ENCODE measurements around the gene TLE1.

Gene TLE1

DNA sequence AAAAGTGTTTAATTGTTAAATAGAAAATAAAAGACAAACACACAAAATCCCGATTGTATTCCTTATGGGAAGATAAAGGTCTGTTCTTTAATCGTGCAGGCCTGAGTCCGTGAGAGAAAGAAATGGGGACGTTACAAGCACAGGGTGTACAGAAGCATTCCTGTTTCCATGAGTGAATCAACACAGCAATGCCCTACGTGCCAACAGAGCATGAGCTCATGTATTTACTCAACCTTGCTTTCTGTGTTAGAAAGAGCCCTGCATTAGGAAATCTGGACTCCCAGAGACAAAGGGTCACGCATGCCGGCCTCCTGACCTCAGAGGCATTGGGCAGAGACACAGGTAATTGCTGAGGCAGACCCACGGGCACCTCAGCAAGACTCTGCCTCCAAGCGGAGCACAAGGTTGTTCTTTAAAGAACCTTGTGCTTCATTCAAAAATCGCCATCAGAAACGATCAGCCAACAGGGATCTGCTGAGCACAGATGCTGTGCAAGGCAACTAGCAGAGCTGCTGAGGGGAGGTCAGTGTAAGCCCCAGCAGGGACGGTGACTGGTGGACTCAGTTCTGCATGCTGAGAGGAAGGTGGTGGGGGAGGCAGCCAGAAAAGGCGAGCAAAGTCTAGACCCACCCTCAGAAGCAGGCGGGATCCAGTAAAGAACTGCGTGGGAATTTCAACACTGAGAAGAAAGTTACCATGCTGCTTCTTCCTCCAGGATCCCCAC lies 101.0 kb downstream of the TLE1 start:
- no peak overlapping the region for H3K4me3 ChIP-seq (ENCODE audit: control insufficient read depth in 1 of 7, extremely low read depth in 1 of 7, insufficient read depth in 4 of 7, low read depth in 2 of 7, low read length in 6 of 7)
- no peak for DNase-seq
- peaks cover 0 to 12% (median 9%) of the 10 kb centered on the region in 4 experiments for H3K4me1 ChIP-seq (ENCODE audit: control extremely low read depth in 1 of 4, control insufficient read depth in 4 of 4, insufficient read depth in 4 of 4, low read length in 3 of 4)
- no peaks in the 10 kb centered on the region for H3K9me3 ChIP-seq (ENCODE audit: control extremely low read depth in 1 of 5, control insufficient read depth in 4 of 5, insufficient read depth in 2 of 5, low read depth in 1 of 5, low read length in 4 of 5)
- no peak overlapping the region for H3K27ac ChIP-seq (ENCODE audit: insufficient read depth in 1 of 2, low read depth in 1 of 2, low read length in 2 of 2, poor library complexity in 1 of 2, severe bottlenecking in 2 of 2)
- POLR2A ChIA-PET = no interaction called here
- H3K36me3 ChIP-seq (ENCODE audit: control insufficient read depth in 4 of 4, insufficient read depth in 4 of 4, low read length in 3 of 4) = no peaks in the 10 kb centered on the region
- CTCF ChIA-PET = no interaction called here
- H3K27me3 ChIP-seq (replicated peaks in 2 of 5; ENCODE audit: control insufficient read depth in 4 of 5, insufficient read depth in 5 of 5, low read length in 4 of 5) = no peaks in the 10 kb centered on the region
- WGBS (ENCODE audit: insufficient coverage) = 98% methylated on average over 12 of the region's 15 CpGs

DNA sequence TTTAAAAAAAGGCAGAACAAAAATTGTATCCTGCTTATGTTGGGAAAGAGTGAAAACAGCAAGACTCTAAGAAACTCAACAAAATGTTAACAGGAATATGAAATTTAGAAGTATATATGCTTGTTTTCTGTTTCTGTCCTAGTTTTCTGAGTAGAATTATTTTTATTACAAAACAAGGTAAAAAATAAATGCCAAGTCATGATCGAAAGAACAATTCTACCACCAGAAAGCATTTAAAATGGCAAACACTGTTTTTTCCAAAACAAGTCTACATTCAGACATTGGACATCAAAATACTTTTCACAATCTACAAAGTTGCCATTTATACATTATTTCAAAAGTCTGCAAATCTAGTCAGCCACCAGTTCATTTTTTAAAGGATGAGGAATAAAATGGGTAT lies 102.6 kb downstream of the TLE1 start:
- Histone ChIP-seq H3K9me3 (ENCODE audit: control extremely low read depth in 1 of 5, control insufficient read depth in 4 of 5, insufficient read depth in 2 of 5, low read depth in 1 of 5, low read length in 4 of 5) (no peaks in the 10 kb centered on the region), H3K27ac (ENCODE audit: insufficient read depth in 1 of 2, low read depth in 1 of 2, low read length in 2 of 2, poor library complexity in 1 of 2, severe bottlenecking in 2 of 2) (no peak overlapping the region), H3K36me3 (ENCODE audit: control insufficient read depth in 4 of 4, insufficient read depth in 4 of 4, low read length in 3 of 4) (no peaks in the 10 kb centered on the region), H3K4me1 (ENCODE audit: control extremely low read depth in 1 of 4, control insufficient read depth in 4 of 4, insufficient read depth in 4 of 4, low read length in 3 of 4) (no peaks in the 10 kb centered on the region), H3K4me3 (ENCODE audit: control insufficient read depth in 1 of 7, extremely low read depth in 1 of 7, insufficient read depth in 4 of 7, low read depth in 2 of 7, low read length in 6 of 7) (no peak overlapping the region), H3K27me3 (replicated peaks in 2 of 5; ENCODE audit: control insufficient read depth in 4 of 5, insufficient read depth in 5 of 5, low read length in 4 of 5) (no peaks in the 10 kb centered on the region)
- no peak for DNase-seq
- WGBS (ENCODE audit: insufficient coverage) = no CpG with 5 or more reads among the region's 1 CpG
- CTCF ChIA-PET = no interaction called here
- POLR2A ChIA-PET = no interaction called here

DNA sequence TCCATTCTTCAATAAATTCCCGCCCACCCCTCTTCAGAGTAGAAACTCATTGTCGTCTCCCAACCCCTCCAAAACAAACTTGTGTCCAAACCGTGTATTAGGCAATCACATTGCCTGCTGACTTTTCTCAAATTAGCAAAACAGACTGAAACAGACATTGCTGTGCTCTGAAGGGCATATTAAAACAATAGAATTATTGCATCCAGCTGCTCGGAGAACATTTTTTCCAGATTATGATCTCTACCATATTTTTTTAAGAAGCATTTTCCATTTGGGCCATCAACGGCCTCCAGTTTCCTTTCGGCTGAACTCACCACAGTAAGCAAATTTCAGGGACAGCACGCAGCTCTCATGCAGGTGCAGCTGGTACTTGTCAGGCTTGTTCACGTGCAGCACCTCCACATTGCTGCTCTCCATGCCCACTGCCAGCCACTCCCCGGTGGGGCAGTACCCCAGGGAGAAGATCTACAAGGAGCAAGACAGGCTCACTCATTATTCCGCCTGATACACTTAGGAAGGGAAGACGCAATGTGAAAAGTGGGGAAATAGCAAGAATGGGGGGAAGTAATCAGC lies 104.1 kb downstream of the TLE1 start:
- no peak overlapping the region for H3K4me3 ChIP-seq (ENCODE audit: control insufficient read depth in 1 of 7, extremely low read depth in 1 of 7, insufficient read depth in 4 of 7, low read depth in 2 of 7, low read length in 6 of 7)
- H3K36me3 ChIP-seq (ENCODE audit: control insufficient read depth in 4 of 4, insufficient read depth in 4 of 4, low read length in 3 of 4) = no peaks in the 10 kb centered on the region
- POLR2A ChIA-PET = no interaction called here
- CTCF ChIA-PET = no interaction called here
- no peaks in the 10 kb centered on the region for H3K27me3 ChIP-seq (replicated peaks in 2 of 5; ENCODE audit: control insufficient read depth in 4 of 5, insufficient read depth in 5 of 5, low read length in 4 of 5)
- 100% methylated on average over 10 of the region's 11 CpGs for WGBS (ENCODE audit: insufficient coverage)
- DNase-seq = no peak
- H3K27ac ChIP-seq (ENCODE audit: insufficient read depth in 1 of 2, low read depth in 1 of 2, low read length in 2 of 2, poor library complexity in 1 of 2, severe bottlenecking in 2 of 2) = no peak overlapping the region
- H3K4me1 ChIP-seq (ENCODE audit: control extremely low read depth in 1 of 4, control insufficient read depth in 4 of 4, insufficient read depth in 4 of 4, low read length in 3 of 4) = no peaks in the 10 kb centered on the region
- no peaks in the 10 kb centered on the region for H3K9me3 ChIP-seq (ENCODE audit: control extremely low read depth in 1 of 5, control insufficient read depth in 4 of 5, insufficient read depth in 2 of 5, low read depth in 1 of 5, low read length in 4 of 5)

DNA sequence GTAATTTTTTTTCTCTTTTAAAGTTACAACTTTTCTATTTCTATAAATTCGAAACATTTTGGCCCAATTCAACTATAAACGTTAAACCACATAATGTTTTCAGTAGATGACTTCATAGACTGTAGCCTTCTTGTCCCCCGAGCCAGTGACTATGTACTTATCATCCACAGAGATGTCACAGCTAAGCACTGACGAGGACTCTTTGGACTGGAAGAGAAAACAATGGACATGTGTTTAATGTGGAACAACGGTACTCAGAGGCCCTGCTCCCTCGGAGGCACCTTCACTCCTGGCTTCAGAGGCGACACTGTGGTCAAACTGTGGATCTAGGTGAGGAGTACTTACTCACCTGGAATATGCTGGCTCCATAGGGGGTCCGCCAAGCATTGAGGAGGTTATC lies 105.2 kb downstream of the TLE1 start:
- no peaks in the 10 kb centered on the region for H3K9me3 ChIP-seq (ENCODE audit: control extremely low read depth in 1 of 5, control insufficient read depth in 4 of 5, insufficient read depth in 2 of 5, low read depth in 1 of 5, low read length in 4 of 5)
- 93% methylated on average over 6 of the region's 8 CpGs for WGBS (ENCODE audit: insufficient coverage)
- CTCF ChIA-PET = no interaction called here
- DNase-seq = no peak
- no peaks in the 10 kb centered on the region for H3K27me3 ChIP-seq (replicated peaks in 2 of 5; ENCODE audit: control insufficient read depth in 4 of 5, insufficient read depth in 5 of 5, low read length in 4 of 5)
- no peak overlapping the region for H3K4me3 ChIP-seq (ENCODE audit: control insufficient read depth in 1 of 7, extremely low read depth in 1 of 7, insufficient read depth in 4 of 7, low read depth in 2 of 7, low read length in 6 of 7)
- H3K36me3 ChIP-seq (ENCODE audit: control insufficient read depth in 4 of 4, insufficient read depth in 4 of 4, low read length in 3 of 4) = no peaks in the 10 kb centered on the region
- POLR2A ChIA-PET = no interaction called here
- H3K27ac ChIP-seq (ENCODE audit: insufficient read depth in 1 of 2, low read depth in 1 of 2, low read length in 2 of 2, poor library complexity in 1 of 2, severe bottlenecking in 2 of 2) = no peak overlapping the region
- no peaks in the 10 kb centered on the region for H3K4me1 ChIP-seq (ENCODE audit: control extremely low read depth in 1 of 4, control insufficient read depth in 4 of 4, insufficient read depth in 4 of 4, low read length in 3 of 4)

DNA sequence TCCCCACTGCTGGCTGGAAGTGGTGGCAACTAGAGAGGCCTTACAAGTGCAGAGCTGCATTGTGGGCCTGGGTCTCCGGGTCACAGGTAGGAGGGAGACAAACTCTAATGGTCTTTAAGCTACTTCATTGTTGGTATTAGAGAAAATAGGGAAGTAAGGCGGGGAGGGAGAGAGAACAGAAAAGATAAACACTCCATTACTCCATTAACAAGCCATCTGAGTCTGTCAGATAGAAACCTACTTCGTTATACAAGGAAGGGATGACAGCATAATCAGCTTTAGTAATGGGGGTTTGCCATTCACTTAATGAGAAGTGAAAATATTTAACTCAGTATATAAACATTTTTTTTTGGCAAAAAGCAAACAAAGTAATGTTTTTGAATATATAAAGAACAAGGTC lies 107.4 kb downstream of the TLE1 start:
- H3K9me3 ChIP-seq (ENCODE audit: control extremely low read depth in 1 of 5, control insufficient read depth in 4 of 5, insufficient read depth in 2 of 5, low read depth in 1 of 5, low read length in 4 of 5) = no peaks in the 10 kb centered on the region
- peak in 2 of 3 donors; percentile 35 to 67 for DNase-seq
- no peak overlapping the region for H3K27ac ChIP-seq (ENCODE audit: insufficient read depth in 1 of 2, low read depth in 1 of 2, low read length in 2 of 2, poor library complexity in 1 of 2, severe bottlenecking in 2 of 2)
- H3K27me3 ChIP-seq (replicated peaks in 2 of 5; ENCODE audit: control insufficient read depth in 4 of 5, insufficient read depth in 5 of 5, low read length in 4 of 5) = no peaks in the 10 kb centered on the region
- no peak overlapping the region for H3K4me3 ChIP-seq (ENCODE audit: control insufficient read depth in 1 of 7, extremely low read depth in 1 of 7, insufficient read depth in 4 of 7, low read depth in 2 of 7, low read length in 6 of 7)
- ChIA-PET POLR2A (no interaction called here), CTCF (interaction anchor here (0.9 to 1.8 kb wide), 2 partner anchors 12 to 80 kb away, joined by 3 to 8 read pairs; no protein-coding TSS in a partner anchor)
- no peaks in the 10 kb centered on the region for H3K4me1 ChIP-seq (ENCODE audit: control extremely low read depth in 1 of 4, control insufficient read depth in 4 of 4, insufficient read depth in 4 of 4, low read length in 3 of 4)
- WGBS (ENCODE audit: insufficient coverage) = no CpG with 5 or more reads among the region's 3 CpGs
- no peaks in the 10 kb centered on the region for H3K36me3 ChIP-seq (ENCODE audit: control insufficient read depth in 4 of 4, insufficient read depth in 4 of 4, low read length in 3 of 4)

DNA sequence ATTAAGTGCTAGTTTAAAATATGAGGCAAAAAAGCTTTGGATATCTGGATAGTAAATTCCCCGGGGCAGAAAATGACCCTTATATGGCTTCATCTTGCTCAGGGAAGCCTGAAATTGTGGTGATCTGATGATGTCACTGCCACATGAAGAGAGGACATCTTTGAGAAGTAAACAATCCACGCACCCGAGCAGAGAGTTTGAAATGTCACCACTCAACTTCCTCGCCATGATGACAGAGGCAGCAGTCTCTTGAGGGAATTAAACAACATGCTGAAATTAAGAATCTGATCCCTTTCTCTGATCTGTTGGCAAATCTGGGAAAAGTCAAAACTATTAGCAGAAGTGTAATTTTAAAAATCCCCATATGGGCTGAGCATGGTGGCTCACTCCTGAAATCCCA lies 110.0 kb downstream of the TLE1 start:
- Histone ChIP-seq H3K4me3 (ENCODE audit: control insufficient read depth in 1 of 7, extremely low read depth in 1 of 7, insufficient read depth in 4 of 7, low read depth in 2 of 7, low read length in 6 of 7) (no peak overlapping the region), H3K9me3 (ENCODE audit: control extremely low read depth in 1 of 5, control insufficient read depth in 4 of 5, insufficient read depth in 2 of 5, low read depth in 1 of 5, low read length in 4 of 5) (no peaks in the 10 kb centered on the region), H3K36me3 (ENCODE audit: control insufficient read depth in 4 of 4, insufficient read depth in 4 of 4, low read length in 3 of 4) (no peaks in the 10 kb centered on the region), H3K4me1 (ENCODE audit: control extremely low read depth in 1 of 4, control insufficient read depth in 4 of 4, insufficient read depth in 4 of 4, low read length in 3 of 4) (peaks cover 0 to 7% (median 1%) of the 10 kb centered on the region in 4 experiments), H3K27ac (ENCODE audit: insufficient read depth in 1 of 2, low read depth in 1 of 2, low read length in 2 of 2, poor library complexity in 1 of 2, severe bottlenecking in 2 of 2) (no peak overlapping the region), H3K27me3 (replicated peaks in 2 of 5; ENCODE audit: control insufficient read depth in 4 of 5, insufficient read depth in 5 of 5, low read length in 4 of 5) (no peaks in the 10 kb centered on the region)
- ChIA-PET CTCF (interaction anchor here (0.5 kb wide), 1 partner anchor 38 kb away, joined by 3 read pairs; no protein-coding TSS in a partner anchor), POLR2A (no interaction called here)
- no peak for DNase-seq
- 93% methylated on average over 4 of the region's 4 CpGs for WGBS (ENCODE audit: insufficient coverage)

DNA sequence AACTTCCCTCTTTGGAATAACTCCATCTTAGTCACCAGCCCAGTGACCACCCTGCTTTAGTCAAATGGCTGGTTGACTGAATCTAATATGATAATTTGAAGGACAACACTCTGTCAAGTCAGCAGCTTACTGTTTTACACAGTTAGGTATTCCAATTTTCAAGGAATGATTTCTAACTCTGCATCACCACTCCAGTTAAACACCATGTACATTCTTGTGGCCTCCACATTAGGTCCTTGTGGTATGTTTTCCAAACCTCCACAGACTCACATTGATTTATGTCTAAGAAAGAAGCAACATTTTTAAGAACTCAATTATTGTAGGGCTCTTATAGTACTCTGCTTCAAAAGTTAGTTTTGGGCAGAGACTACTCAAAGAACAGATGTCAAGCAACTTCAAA lies 110.7 kb downstream of the TLE1 start:
- peaks cover 0 to 7% (median 1%) of the 10 kb centered on the region in 4 experiments for H3K4me1 ChIP-seq (ENCODE audit: control extremely low read depth in 1 of 4, control insufficient read depth in 4 of 4, insufficient read depth in 4 of 4, low read length in 3 of 4)
- POLR2A ChIA-PET = interaction anchor here (0.6 kb wide), 1 partner anchor 742 kb away, joined by 3 read pairs; no protein-coding TSS in a partner anchor
- no peak for DNase-seq
- H3K36me3 ChIP-seq (ENCODE audit: control insufficient read depth in 4 of 4, insufficient read depth in 4 of 4, low read length in 3 of 4) = no peaks in the 10 kb centered on the region
- no peak overlapping the region for H3K27ac ChIP-seq (ENCODE audit: insufficient read depth in 1 of 2, low read depth in 1 of 2, low read length in 2 of 2, poor library complexity in 1 of 2, severe bottlenecking in 2 of 2)
- H3K4me3 ChIP-seq (ENCODE audit: control insufficient read depth in 1 of 7, extremely low read depth in 1 of 7, insufficient read depth in 4 of 7, low read depth in 2 of 7, low read length in 6 of 7) = no peak overlapping the region
- CTCF ChIA-PET = no interaction called here
- no peaks in the 10 kb centered on the region for H3K27me3 ChIP-seq (replicated peaks in 2 of 5; ENCODE audit: control insufficient read depth in 4 of 5, insufficient read depth in 5 of 5, low read length in 4 of 5)
- H3K9me3 ChIP-seq (ENCODE audit: control extremely low read depth in 1 of 5, control insufficient read depth in 4 of 5, insufficient read depth in 2 of 5, low read depth in 1 of 5, low read length in 4 of 5) = no peaks in the 10 kb centered on the region

All from common myeloid progenitor, CD34-positive (primary cell).